Heart left ventricle (tissue), 16 donors: ENCODE data around the gene BTBD16. TPM values are rescaled to one million over a fixed set of nuclear protein-coding genes. Genes with fewer than 3 reads are reported as not detected.
A peak's percentile ranks its signal among the peaks of the same experiment; 100 is the strongest.

ENCODE experiments used
- ATAC-seq, 4 donors: fragments of 200-7000 bp; cut with Tn5 transposase; one replicate each; pipeline ENCODE4 v1.9.1; 2020 to 2022; ENCODE audit warnings: moderate library complexity in 4 of 4, mild to moderate bottlenecking in 3 of 4, moderate number of reproducible peaks in 1 of 4
- DNase-seq, 5 donors: peaks; one replicate each; pipeline ENCODE4 v3.0.0-alpha.2; 2020
- H3K27ac ChIP-seq, 12 donors: fragments of 200-600 bp; sonication (generic) in 4 of 12; one replicate each; pipeline versions ENCODE4 v1.5.0 to v1.8.0; 2016 to 2022; ENCODE audit warnings: mild to moderate bottlenecking in 2 of 12
- H3K27me3 ChIP-seq, 9 donors: fragments of 200-600 bp; sonication (generic) in 2 of 9; one replicate each; pipeline versions ENCODE4 v1.5.1 to v1.8.0; 2016 to 2022; ENCODE audit warnings: mild to moderate bottlenecking in 3 of 9
- H3K36me3 ChIP-seq, 9 donors: fragments of 200-600 bp; sonication (generic) in 2 of 9; one replicate each; pipeline versions ENCODE4 v1.5.0 to v1.8.0; 2018 to 2022; ENCODE audit warnings: mild to moderate bottlenecking in 2 of 9
- H3K4me1 ChIP-seq, 12 donors: fragments of 200-600 bp; sonication (generic) in 4 of 12; one replicate each; pipeline versions ENCODE4 v1.5.0 to v1.8.0; 2016 to 2022; ENCODE audit warnings: mild to moderate bottlenecking in 3 of 12
- H3K4me3 ChIP-seq, 12 donors: fragments of 200-600 bp; sonication (generic) in 4 of 12; one replicate each; pipeline versions ENCODE4 v1.5.0 to v1.8.0; 2017 to 2022; ENCODE audit warnings: mild to moderate bottlenecking in 9 of 12, moderate library complexity in 4 of 12
- H3K9me3 ChIP-seq, 12 donors: fragments of 200-600 bp; sonication (generic) in 4 of 12; one replicate each; pipeline versions ENCODE4 v1.5.0 to v1.8.0; 2016 to 2022; ENCODE audit warnings: mild to moderate bottlenecking in 1 of 12
- POLR2A ChIP-seq, 2 donors: fragments of 450-650 bp; IDR thresholded peaks; one replicate each; pipeline ENCODE4 v1.6.1; 2017; ENCODE audit warnings: antibody characterized with exemption in 2 of 2, mild to moderate bottlenecking in 2 of 2, moderate library complexity in 2 of 2
- WGBS, 4 donors: extraction: QIAGEN DNeasy Blood & Tissue Kit in 2 of 4; methylation state at CpG; one replicate each; pipeline versions ENCODE4 v1.1.5 to v1.1.7; 2013 to 2018; 5-methylcytosine and 5-hydroxymethylcytosine counted together
- intact Hi-C, 10 donors: fragments of 100-400 bp; cut with DNase I; formaldehyde crosslinking; loops; one replicate each; pipeline versions ENCODE4 v1.11.1 to v1.14.2; 2022
- polyA plus RNA-seq, 2 donors: library from polyadenylated mRNA; stranded (reverse); fragments of 200-250 nt; gene quantifications; one replicate each; pipeline ENCODE4 v1.2.3, GENCODE V29; 2013
- total RNA-seq, 9 donors: library from RNA; depleted of rRNA in 2 of 9; stranded (reverse); fragments of >200 nt in 2 of 9; fragmentation: NEBNext Ultra II Directional in 3 of 9; extraction: Animal tissue kit (Norgen Biotek cat#: 25700) in 3 of 9; gene quantifications; one replicate each; pipeline versions ENCODE4 v1.1.0 to v1.2.4, GENCODE V29; 2016 to 2023
- TF ChIP-seq, protein P1 (sequence below), 12 donors: fragments of 200-600 bp; sonication (generic) in 4 of 12; IDR thresholded peaks; one replicate each; pipeline versions ENCODE4 v1.5.0 to v1.8.0; 2018 to 2022; ENCODE audit warnings: antibody characterized with exemption in 12 of 12, mild to moderate bottlenecking in 5 of 12
- donor health status: ischemic (EF 13 %, LVEDD 7.1; RV severe dilation, severe dysfunction).
- donor health status: healthy with polysubstance abuse.
- donor health status: DM: no; HTN: yes; CAD: no.
- donor health status: DM: no; HTN: no; CAD: no.
- donor health status: ischemic (EF 25% LVEDD 6.9; RV normal size, moderate dysfunction).
- donor health status: ischemic (EF 25% LVEDD 5.7; RV mildly dilated, moderate dysfunction).
- donor health status: healthy.
- donor health status: DM: yes; HTN: yes; CAD: no.
- donor health status: ischemic (EF 35%, LVEDD 5.7; RV mildly dilated, moderate dysfunction).
- donor health status: nonischemic (EF 11% LVEDD 7.7; RV severe dilation, severe dysfunction).
- donor health status: DM: yes; HTN: yes; CAD: no.
- donor health status: PGD.
- donor health status: ischemic (EF 29% LVEDD 5.4; RV normal size, mild dysfunction).
- donor health status: nonischemic (EF 23%, LVEDD 6.1; RV moderate dilation, normal function).

The BTBD16 gene
- total and polyA plus RNA-seq, 11 donors: 0.23 to 0.25 TPM; not detected in 9

DNA sequence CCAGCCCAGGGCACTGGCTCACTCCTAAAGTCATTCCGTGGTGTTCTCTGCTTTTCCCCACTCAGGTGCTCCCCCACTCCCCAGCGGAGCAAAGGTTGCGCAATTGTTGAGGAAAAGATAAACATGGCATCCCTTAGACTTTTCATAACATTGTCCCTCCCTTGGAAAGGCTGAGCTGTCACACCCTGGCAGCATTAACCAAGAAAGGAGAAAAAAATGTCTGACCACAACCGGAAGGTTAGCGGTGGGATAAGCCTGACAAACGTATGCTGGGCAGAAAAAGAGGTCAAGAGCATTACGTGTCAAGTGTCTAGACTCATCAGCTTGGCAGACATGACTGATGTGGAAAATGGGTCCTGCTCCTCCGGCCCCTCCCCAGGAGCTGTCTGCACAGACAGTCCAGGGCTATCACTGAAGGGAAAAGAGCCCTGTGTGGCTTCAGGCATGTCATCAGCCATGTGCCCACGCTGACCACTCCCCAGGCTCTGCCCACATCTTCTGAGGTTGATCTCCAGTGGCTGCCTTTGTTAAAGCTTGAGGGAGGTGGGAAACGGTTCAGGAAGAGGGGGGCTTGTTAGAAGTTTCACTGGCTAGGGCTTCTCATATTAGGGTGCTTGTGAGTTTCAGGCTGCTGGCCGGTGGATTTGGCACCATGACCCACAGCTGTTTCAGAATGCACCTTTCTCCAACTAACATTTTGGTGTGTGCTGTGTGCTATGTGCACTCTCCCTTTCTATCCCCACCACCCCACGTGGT lies 30.1 kb downstream of the BTBD16 start:
- peaks cover 0 to 10% (median 0%) of the 10 kb centered on the region in 12 donors for H3K9me3 ChIP-seq
- TF ChIP-seq, protein P1, sequence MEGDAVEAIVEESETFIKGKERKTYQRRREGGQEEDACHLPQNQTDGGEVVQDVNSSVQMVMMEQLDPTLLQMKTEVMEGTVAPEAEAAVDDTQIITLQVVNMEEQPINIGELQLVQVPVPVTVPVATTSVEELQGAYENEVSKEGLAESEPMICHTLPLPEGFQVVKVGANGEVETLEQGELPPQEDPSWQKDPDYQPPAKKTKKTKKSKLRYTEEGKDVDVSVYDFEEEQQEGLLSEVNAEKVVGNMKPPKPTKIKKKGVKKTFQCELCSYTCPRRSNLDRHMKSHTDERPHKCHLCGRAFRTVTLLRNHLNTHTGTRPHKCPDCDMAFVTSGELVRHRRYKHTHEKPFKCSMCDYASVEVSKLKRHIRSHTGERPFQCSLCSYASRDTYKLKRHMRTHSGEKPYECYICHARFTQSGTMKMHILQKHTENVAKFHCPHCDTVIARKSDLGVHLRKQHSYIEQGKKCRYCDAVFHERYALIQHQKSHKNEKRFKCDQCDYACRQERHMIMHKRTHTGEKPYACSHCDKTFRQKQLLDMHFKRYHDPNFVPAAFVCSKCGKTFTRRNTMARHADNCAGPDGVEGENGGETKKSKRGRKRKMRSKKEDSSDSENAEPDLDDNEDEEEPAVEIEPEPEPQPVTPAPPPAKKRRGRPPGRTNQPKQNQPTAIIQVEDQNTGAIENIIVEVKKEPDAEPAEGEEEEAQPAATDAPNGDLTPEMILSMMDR (IDR thresholded peaks at IDR 0.05): no peak
- no peak for TF ChIP-seq POLR2A (IDR thresholded peaks at IDR 0.05)
- WGBS, 4 donors: 67 to 72% (median 69%) methylated on average over 10 to 12 of the region's 12 CpGs
- H3K4me1 ChIP-seq: peaks cover 0 to 13% (median 0%) of the 10 kb centered on the region in 12 donors
- H3K4me3 ChIP-seq: no peak overlapping the region
- H3K27ac ChIP-seq: peak overlapping the region in 1 of 12 donors; percentile 24
- no peaks in the 10 kb centered on the region for H3K27me3 ChIP-seq
- ATAC-seq (peak in 3 of 4 donors; percentile 17 to 72 (median 56)), DNase-seq (peak in 1 of 5 donors; percentile 48)
- no peaks in the 10 kb centered on the region for H3K36me3 ChIP-seq
- intact Hi-C loops: loop anchor here in 4 of 10 donors (2.0 to 5.0 kb wide), 4 partner anchors 36 to 136 kb away; no protein-coding TSS in a partner anchor

DNA sequence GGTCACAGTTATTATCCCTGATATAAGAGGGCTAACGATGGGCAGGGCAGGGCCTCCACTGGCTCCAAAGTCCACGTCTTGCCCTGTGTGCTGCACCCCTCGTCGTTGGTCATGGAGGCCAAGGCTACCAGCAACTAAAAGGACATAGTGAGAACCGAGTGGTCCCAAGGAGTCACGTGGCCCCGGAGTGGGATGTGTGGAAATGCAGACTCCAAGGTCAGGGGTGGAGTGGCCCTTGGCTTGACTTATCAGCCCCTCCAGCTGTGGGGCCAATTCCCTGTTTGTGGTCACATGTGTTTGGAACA lies 30.7 kb downstream of the BTBD16 start:
- no peak overlapping the region for H3K4me3 ChIP-seq
- peaks cover 0 to 10% (median 0%) of the 10 kb centered on the region in 12 donors for H3K9me3 ChIP-seq
- WGBS, 4 donors: 72 to 90% (median 89%) methylated on average over 7 of the region's 7 CpGs
- DNase-seq (no peak), ATAC-seq (no peak)
- TF ChIP-seq, protein P1 (IDR thresholded peaks at IDR 0.05): no peak
- TF ChIP-seq POLR2A (IDR thresholded peaks at IDR 0.05): no peak
- peaks cover 0 to 13% (median under 1%) of the 10 kb centered on the region in 12 donors for H3K4me1 ChIP-seq
- intact Hi-C loops: loop anchor here in 5 of 10 donors (2.0 to 5.0 kb wide), 5 partner anchors 36 to 135 kb away; no protein-coding TSS in a partner anchor
- H3K27ac ChIP-seq: peak overlapping the region in 1 of 12 donors; percentile 24
- no peaks in the 10 kb centered on the region for H3K36me3 ChIP-seq
- H3K27me3 ChIP-seq: no peaks in the 10 kb centered on the region

DNA sequence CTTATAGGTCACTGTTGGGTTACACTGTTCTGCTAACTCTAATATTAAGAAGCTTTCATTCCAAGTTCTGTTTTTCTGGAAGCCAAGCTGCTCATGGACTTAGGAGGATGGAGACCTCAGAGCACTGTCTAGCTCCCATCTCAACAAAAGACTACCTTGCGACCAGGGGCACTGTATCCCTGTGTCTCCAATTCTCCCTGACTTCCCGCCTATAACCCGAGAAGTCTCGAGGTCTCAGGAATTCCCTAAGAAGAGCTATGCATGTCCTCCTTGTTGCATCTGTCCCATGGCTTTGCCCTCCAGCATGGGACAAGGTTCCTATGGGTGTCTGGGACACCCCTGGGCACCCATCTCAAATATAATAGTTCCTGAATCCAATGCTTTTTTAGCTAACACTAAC lies 31.2 kb downstream of the BTBD16 start:
- WGBS, 4 donors: 94 to 97% (median 96%) methylated on average over 4 of the region's 4 CpGs
- Histone ChIP-seq H3K27ac (no peak overlapping the region), H3K9me3 (peaks cover 0 to 10% (median 0%) of the 10 kb centered on the region in 12 donors), H3K4me3 (no peak overlapping the region), H3K36me3 (no peaks in the 10 kb centered on the region), H3K4me1 (peaks cover 0 to 16% (median 5%) of the 10 kb centered on the region in 12 donors), H3K27me3 (no peaks in the 10 kb centered on the region)
- no peak for DNase-seq
- no peak for TF ChIP-seq POLR2A (IDR thresholded peaks at IDR 0.05)
- TF ChIP-seq, protein P1 (IDR thresholded peaks at IDR 0.05): no peak
- intact Hi-C loops: loop anchor here in 4 of 10 donors (2.0 to 5.0 kb wide), 3 partner anchors 35 to 130 kb away; no protein-coding TSS in a partner anchor
- ATAC-seq: no peak

DNA sequence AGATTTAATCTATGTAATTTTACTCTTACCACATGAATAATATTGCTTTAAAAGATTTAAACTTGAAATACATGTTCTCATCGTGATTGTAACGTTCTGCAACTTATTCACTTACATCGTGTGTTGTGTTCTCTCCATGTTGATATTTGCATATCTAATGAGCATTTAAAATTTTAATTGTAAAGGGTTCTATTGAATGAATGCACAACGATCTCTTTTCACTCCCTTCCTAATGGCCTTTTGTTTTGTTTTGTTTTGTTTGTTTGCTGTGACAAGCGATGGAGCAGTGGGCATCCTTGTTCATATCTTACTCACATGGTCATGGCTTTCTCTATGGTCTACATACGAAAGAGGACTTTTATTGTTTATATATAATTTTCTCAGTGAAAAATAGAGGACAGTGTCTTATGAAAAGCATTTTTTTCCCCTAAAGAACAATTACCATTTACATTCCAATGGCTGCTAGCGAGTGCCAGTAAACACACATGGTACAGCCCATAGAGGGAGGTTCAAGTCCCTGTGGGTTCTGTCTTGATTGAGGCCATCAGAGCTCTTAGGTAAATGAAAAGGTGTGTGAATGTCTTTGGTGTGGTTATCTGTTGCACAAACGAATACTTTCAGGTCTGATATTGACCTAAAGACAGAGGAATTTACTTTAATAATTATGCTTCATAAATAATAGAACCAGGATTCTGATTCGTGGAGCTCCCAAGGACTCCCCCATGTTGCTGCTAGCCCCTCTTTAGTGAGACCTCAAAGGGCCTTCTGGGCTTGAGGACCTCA lies 32.4 kb downstream of the BTBD16 start:
- peaks cover 0 to 10% (median 0%) of the 10 kb centered on the region in 12 donors for H3K9me3 ChIP-seq
- no peaks in the 10 kb centered on the region for H3K27me3 ChIP-seq
- H3K4me3 ChIP-seq: no peak overlapping the region
- ATAC-seq (no peak), DNase-seq (no peak)
- no peak overlapping the region for H3K27ac ChIP-seq
- peaks cover 0 to 23% (median 15%) of the 10 kb centered on the region in 12 donors for H3K4me1 ChIP-seq
- 90 to 93% (median 91%) methylated on average over 9 of the region's 9 CpGs for WGBS, 4 donors
- no peaks in the 10 kb centered on the region for H3K36me3 ChIP-seq
- no peak for TF ChIP-seq POLR2A (IDR thresholded peaks at IDR 0.05)
- TF ChIP-seq, protein P1 (IDR thresholded peaks at IDR 0.05): no peak
- intact Hi-C loops: loop anchor here in 4 of 10 donors (2.0 to 5.0 kb wide), 3 partner anchors 34 to 129 kb away; no protein-coding TSS in a partner anchor
